Panc1 (cell line): ENCODE data around the gene AFF3. TPM values are rescaled to one million over a fixed set of nuclear protein-coding genes. Genes with fewer than 3 reads are reported as not detected.

ENCODE experiments used
- ATAC-seq: fragments of 200-7000 bp; cut with Tn5 transposase; 2 replicates; pipeline ENCODE4 v1.9.1; 2020; ENCODE audit warnings: mild to moderate bottlenecking, moderate library complexity
- BruUV-seq: library from RNA; stranded (reverse); fragments of 400-500 nt; replicated peaks from 2 replicates; lab custom pipeline; 2021; lab: Mats Ljungman, UMichigan
- CTCF ChIA-PET: fragments of 300-600 bp; sonication (Branson Sonifier 250); formaldehyde crosslinking; loops from one replicate; lab custom pipeline; 2022; ENCODE audit warnings: antibody characterized with exemption; lab: Charles Lee
- POLR2A ChIA-PET: fragments of 300-600 bp; sonication (Branson Sonifier 250); formaldehyde crosslinking; loops from one replicate; lab custom pipeline; 2022; ENCODE audit warnings: antibody characterized with exemption; lab: Charles Lee
- DNase-seq: peaks from one replicate; pipeline ENCODE4 v3.0.0-alpha.2; 2010; ENCODE audit warnings: low read depth, low spot score
- H3K27ac ChIP-seq: 2 replicates; pipeline ENCODE4 v1.5.1; 2011; ENCODE audit warnings: mild to moderate bottlenecking, low read length, inconsistent platforms
- H3K27me3 ChIP-seq: fragments of 200-500 bp; sonication (Bioruptor generic); 2 replicates; pipeline ENCODE4 v1.6.0; 2014; ENCODE audit warnings: low read length, inconsistent platforms; ENCODE audit not compliant: control insufficient read depth, insufficient read depth
- H3K36me3 ChIP-seq: fragments of 200-500 bp; sonication (Bioruptor generic); 2 replicates; pipeline ENCODE4 v1.5.1; 2014; ENCODE audit warnings: inconsistent platforms, mild to moderate bottlenecking, low read length, moderate library complexity; ENCODE audit not compliant: control insufficient read depth, insufficient read depth
- H3K4me1 ChIP-seq: 2 replicates; pipeline ENCODE4 v1.5.1; 2011; ENCODE audit warnings: inconsistent platforms, mild to moderate bottlenecking, low read length, moderate library complexity; ENCODE audit not compliant: control insufficient read depth, insufficient read depth
- H3K4me3 ChIP-seq, 2 experiments: 2 replicates each; pipeline ENCODE4 v1.5.1; 2011 to 2012; ENCODE audit warnings: low read depth in 2 of 2, low read length in 2 of 2, mild to moderate bottlenecking in 2 of 2, inconsistent platforms in 1 of 2, moderate library complexity in 1 of 2
- H3K9me3 ChIP-seq: fragments of 200-500 bp; sonication (Bioruptor generic); 2 replicates; pipeline ENCODE4 v1.5.1; 2014; ENCODE audit warnings: low read depth, mild to moderate bottlenecking, inconsistent platforms, low read length, moderate library complexity; ENCODE audit not compliant: control insufficient read depth, insufficient read depth
- CTCF ChIP-seq: fragments of 450-650 bp; IDR thresholded peaks from 2 replicates; pipeline ENCODE4 v1.5.1; 2017; ENCODE audit warnings: mild to moderate bottlenecking
- POLR2AphosphoS5 ChIP-seq: IDR thresholded peaks from 2 replicates; pipeline ENCODE4 v1.6.1; 2012; ENCODE audit warnings: mild to moderate bottlenecking, low read depth, low read length, moderate library complexity
- REST ChIP-seq, 2 experiments: IDR thresholded peaks; 2 replicates each; pipeline ENCODE4 v1.6.1; 2011 to 2012; ENCODE audit warnings: low read depth in 2 of 2, control low read depth in 1 of 2, low read length in 1 of 2, mild to moderate bottlenecking in 1 of 2, moderate library complexity in 1 of 2; ENCODE audit not compliant: insufficient read depth in 1 of 2
- SIN3A ChIP-seq: IDR thresholded peaks from 2 replicates; pipeline ENCODE4 v1.6.1; 2012; ENCODE audit warnings: low read depth, mild to moderate bottlenecking, low read length, moderate library complexity, borderline replicate concordance; ENCODE audit not compliant: insufficient read depth
- TCF7L2 ChIP-seq: IDR thresholded peaks from 2 replicates; pipeline ENCODE4 v1.6.1; 2011; ENCODE audit warnings: mild to moderate bottlenecking, low read depth, low read length, inconsistent platforms
- in situ Hi-C: cut with HindIII; loops from 2 replicates; pipeline ENCODE4 v1.10.0; 2016; ENCODE audit warnings: low sequenced_read_pairs, low pct_unique_long_range_greater_than_20kb
- intact Hi-C: fragments of 100-400 bp; cut with micrococcal nuclease; formaldehyde crosslinking; loops from one replicate; pipeline ENCODE4 v1.10.0; 2022; ENCODE audit not compliant: unreplicated experiment
- total RNA-seq: library from RNA; stranded (reverse); gene quantifications from one replicate; pipeline ENCODE4 v1.2.1, GENCODE V29; 2021; ENCODE audit not compliant: unreplicated experiment

The AFF3 gene
- total RNA-seq, 1 experiment from 2014 or later, result 2.2 TPM

GRCh38 chr2:99876956-99877355 lies 265.4 kb downstream of the AFF3 start:
- no peaks in the 10 kb centered on the region for H3K36me3 ChIP-seq
- H3K9me3 ChIP-seq, result no peaks in the 10 kb centered on the region
- TF ChIP-seq REST (IDR thresholded peaks at IDR 0.05; ENCODE audit: insufficient read depth in 1 of 2, low read depth in 2 of 2, low read length in 1 of 2), result no peak
- no peak for TF ChIP-seq POLR2AphosphoS5
- TF ChIP-seq SIN3A, result no peak
- H3K4me1 ChIP-seq, result peaks cover 5% of the 10 kb centered on the region
- no peak overlapping the region for H3K27ac ChIP-seq
- H3K27me3 ChIP-seq, result no peaks in the 10 kb centered on the region
- ATAC-seq, result no peak
- ChIA-PET POLR2A (no interaction called here), CTCF (no interaction called here)
- DNase-seq, result no peak
- no peak overlapping the region for H3K4me3 ChIP-seq
- in situ Hi-C loops, result no loop called here
- intact Hi-C loops, result no loop called here
- no TSS peak for BruUV-seq

GRCh38 chr2:99875627-99876201 lies 266.7 kb downstream of the AFF3 start:
- intact Hi-C loops, result no loop called here
- DNase-seq, result no peak
- POLR2A ChIA-PET, result no interaction called here
- no peak overlapping the region for H3K4me3 ChIP-seq
- H3K27ac ChIP-seq, result no peak overlapping the region
- H3K4me1 ChIP-seq, result no peaks in the 10 kb centered on the region
- in situ Hi-C loops, result no loop called here
- no peaks in the 10 kb centered on the region for H3K36me3 ChIP-seq
- ATAC-seq, result no peak
- H3K9me3 ChIP-seq, result no peaks in the 10 kb centered on the region
- BruUV-seq, result no TSS peak
- CTCF ChIA-PET, result no interaction called here
- TF ChIP-seq CTCF, result no peak
- TF ChIP-seq SIN3A, result no peak
- TF ChIP-seq REST (IDR thresholded peaks at IDR 0.05; ENCODE audit: insufficient read depth in 1 of 2, low read depth in 2 of 2, low read length in 1 of 2), result no peak
- no peak for TF ChIP-seq POLR2AphosphoS5
- no peak for TF ChIP-seq TCF7L2
- H3K27me3 ChIP-seq, result no peaks in the 10 kb centered on the region
